SKM-1 (cell line): ENCODE measurements around the gene TNFAIP8L2.

ENCODE experiments used
- DNase-seq: peaks from one replicate; lab custom pipeline; 2025; ENCODE audit not compliant: unreplicated experiment; lab: John Stamatoyannopoulos, UW

The TNFAIP8L2 gene

GRCh38 chr1:151156515-151156819 lies at the start of gene TNFAIP8L2:
TNFAIP8L2 (plus strand) TSS chr1:151156649; CDS start chr1:151158698, 2,049 bp downstream.
- peak; percentile 88 for DNase-seq

- no peak for DNase-seq
Observed at GRCh38 chr1:151106894-151107293, 49.6 kb upstream of the TNFAIP8L2 start.

DNA sequence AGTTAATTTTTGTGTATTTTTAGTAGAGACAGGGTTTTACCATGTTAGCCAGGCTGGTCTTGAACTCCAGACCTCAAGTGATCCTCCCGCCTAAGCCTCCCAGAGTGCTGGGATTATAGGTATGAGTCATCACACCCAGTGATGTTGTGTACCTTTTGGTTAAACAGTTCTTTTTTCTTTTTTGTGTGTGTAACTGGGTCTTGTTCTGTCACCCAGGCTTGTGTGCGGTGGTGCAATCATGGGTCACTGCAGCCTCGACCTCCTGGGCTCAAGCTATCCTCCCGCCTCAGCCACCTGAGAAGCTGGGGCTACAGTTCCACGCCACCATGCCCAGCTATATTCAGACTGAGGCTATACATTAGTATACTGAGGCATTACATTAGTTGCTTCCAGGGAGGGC lies 48.1 kb upstream of the TNFAIP8L2 start:
- DNase-seq: no peak

DNA sequence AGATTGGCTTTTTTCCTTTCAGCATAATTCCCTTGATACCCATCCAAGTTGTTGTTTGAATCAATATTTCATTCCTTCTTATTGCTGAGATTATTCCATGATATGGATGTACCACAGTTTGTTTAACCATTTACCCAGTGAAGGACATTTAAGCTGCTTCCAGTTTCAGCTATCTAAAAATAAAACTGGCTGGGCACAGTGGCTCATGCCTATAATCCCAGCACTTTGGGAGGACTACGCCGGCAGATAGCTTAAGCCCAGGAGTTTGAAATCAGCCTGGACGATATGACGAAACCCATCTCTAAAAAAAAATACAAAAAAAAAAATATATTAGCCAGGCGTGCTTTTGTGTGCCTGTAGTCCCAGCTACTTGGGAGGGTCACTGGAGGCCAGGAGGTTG lies 42.6 kb upstream of the TNFAIP8L2 start:
- no peak for DNase-seq

DNA sequence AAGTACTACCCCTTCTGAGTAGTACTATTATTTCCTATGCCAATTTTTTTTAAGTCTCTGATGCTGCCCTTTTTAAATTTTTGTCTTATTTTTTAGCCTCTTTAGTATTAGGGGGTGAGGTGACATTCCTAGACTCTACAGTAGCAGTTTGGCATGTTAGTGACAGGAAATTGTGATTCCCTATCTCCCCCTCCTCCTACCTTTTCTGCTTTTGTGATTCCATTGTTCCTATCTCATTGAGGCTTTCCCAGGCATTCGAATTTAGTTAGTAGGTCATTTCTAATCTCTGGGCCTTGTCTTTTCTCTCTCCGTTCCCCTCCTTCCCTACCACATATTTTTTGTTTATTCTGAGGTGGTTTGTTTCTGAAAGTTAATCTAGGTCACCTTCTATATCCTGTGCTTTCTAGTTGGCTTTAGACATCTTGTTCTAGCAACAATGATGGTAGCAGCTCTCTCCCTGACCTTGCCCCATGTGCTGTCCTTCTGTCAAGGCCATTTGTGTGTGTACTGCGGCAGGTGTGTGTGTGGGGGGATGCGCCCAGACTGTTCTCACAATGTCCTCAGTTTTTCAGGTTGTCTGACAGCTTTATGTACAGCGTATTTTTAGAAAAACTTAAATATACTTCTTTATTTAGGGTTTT lies 31.6 kb upstream of the TNFAIP8L2 start:
- no peak for DNase-seq

- no peak for DNase-seq
Observed at GRCh38 chr1:151128800-151129199, 27.6 kb upstream of the TNFAIP8L2 start.

DNA sequence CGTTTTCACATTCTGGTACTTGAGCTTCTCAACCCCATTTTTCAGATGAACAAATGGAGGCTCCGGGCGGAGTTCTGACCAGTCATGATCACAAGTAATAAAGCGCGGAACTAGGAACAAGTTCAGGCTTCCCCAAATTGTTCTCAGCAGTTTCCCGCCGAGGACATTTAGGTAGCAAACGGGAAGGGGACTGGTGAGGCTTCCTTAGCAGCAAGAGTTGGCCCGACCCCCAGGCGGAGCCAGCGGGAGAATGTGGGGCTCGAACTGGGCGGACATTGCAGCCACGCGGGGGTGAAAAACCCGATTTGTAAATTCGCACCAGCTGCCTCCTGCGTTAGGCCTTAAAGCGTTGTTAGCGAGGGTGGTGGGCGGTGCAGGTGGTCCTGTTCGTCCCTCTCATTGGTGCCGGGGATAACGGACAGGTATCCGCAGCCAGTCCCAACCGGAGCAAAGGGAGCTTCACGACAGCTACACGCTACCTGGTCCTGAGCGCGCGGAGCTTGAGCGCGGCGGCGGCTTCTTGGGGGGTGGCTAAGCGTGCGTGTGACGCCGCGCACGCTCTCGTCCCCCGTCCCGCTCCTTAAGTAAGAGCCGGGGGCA lies 25.4 kb upstream of the TNFAIP8L2 start:
- no peak for DNase-seq

DNA sequence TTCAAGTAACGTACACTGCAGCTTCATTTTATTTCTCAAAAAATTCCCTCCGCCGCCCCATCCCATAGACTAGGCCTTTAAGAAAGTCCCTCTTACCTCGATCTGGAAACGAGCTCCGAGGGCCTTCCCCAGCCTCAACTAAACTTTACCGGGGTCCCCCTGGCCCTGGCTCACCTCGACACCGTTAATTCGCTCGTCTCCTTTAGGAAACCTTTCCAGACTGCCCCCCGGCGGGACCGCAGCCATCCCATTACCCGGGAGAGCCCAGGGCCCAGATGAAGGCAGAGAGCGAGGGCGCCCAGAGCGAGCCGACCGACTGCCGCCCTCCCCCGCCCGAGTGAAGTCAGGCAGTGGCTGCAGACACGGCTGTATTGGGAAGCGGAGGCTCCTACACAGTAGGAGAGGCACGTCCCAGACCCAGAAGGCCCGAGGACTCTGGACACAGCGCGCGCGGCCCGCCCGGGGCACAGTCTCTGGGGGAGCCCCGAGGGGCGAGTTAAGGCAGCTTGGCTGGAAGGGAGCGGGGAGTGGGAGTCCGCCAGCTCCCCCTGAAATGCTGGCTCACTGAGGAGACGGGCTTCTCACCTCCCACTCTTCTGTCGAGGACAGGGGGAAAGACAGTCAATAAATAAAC lies 24.6 kb upstream of the TNFAIP8L2 start:
- no peak for DNase-seq

- no peak for DNase-seq
Observed at GRCh38 chr1:151132335-151133017, 24.0 kb upstream of the TNFAIP8L2 start.

DNA sequence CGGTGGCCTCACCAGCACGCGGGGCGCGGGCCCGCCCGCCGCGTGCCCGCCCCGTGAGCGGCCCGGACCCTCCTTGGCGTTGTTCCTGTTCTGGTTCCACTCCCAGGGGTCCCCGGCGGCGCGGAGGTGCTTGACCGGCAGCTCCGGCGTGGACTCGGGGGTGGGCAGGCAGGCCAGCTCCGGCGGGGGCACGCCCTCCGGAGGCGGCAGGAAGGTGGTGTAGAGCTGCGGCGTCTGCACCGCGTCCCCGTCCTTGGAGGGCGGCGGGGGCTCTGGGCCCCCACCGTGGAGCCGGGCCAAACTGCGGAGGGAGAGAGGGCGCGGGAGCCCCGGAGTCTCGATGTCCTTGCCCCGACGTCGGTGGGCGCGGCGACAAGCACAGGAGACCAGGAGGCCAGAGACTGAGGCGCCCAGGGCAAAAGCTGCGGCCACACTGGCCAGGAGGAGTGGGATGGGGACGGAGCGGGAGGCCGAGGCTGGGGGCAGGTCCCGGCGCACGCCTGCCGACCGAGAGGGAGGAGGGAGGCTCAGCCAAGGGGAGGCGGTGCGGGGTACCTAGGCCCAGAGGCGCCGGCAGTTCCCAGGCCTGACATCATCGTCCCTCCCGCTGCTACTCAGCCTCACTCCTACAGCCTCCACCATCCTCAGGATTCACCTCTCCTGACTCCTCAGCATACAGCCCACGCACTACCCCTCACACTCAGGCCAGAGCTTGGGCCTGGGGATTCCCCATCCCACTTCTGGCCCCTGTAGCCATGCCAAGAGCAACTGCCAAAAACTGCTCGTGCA lies 23.2 kb upstream of the TNFAIP8L2 start:
- no peak for DNase-seq

- no peak for DNase-seq
Observed at GRCh38 chr1:151134396-151134795, 22.1 kb upstream of the TNFAIP8L2 start.

DNA sequence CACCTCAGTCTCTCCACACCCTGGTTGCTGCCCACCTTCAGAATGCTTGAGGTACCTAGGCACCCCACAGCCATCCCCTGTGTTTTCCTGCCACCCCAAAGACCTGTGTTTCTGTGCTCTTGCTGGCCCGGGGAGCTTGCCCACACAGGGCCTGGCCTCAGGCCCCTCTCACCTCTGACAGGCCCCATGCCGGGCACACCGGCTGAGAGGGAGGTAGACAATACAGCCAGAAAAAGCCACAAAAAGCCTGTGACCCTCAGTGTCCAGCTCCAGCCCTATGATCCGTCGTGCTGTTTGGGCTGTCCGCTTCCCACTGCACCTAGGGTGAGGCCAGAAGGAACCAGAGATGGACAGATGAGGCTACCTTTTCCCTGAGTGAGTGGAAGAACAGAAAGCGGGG lies 21.5 kb upstream of the TNFAIP8L2 start:
- no peak for DNase-seq

- DNase-seq: no peak
Observed at GRCh38 chr1:151135433-151136385, 20.7 kb upstream of the TNFAIP8L2 start.

- no peak for DNase-seq
Observed at GRCh38 chr1:151137789-151138188, 18.7 kb upstream of the TNFAIP8L2 start.

GRCh38 chr1:151142411-151143056 lies 13.9 kb upstream of the TNFAIP8L2 start:
- DNase-seq: no peak

DNA sequence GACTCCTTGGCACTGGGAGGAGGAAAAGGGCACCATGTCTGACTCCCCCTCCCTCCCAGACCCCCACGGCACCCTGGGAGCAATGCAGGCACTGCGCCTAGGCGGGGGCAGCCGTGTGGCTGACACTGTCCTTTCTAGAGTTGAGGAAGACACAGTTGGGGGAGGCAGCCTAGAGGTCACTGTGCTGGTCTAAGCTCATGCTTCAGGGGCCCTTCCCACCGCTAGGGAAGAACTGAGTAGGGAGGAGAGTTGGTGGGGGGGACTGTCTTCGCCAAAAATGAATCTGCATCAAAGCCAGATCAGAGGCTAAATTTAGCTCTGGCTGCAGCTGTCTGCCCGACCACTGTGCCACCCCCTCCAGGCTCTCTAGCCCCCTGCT lies 13.4 kb upstream of the TNFAIP8L2 start:
- no peak for DNase-seq

DNA sequence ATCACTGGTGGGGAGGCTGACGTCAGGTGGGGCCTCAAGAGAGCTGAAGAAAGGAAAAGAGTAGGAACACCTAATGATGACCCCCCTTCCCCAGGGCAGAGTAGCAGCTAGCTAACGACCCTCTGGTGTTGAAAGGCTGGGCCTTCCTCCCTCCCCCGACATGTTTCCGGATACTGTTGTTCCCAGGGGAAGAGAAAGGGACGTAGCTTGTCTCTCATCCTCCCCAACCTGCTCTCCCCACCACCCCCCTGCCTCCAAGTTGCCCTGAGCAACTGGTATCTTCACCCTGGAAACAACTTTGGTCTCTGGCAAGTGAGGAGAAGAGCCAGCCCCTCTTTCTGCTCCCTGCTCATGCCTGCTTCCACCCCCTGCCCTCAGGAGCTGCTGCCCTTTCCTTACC lies 12.5 kb upstream of the TNFAIP8L2 start:
- no peak for DNase-seq

- no peak for DNase-seq
Observed at GRCh38 chr1:151144474-151145303, 11.8 kb upstream of the TNFAIP8L2 start.
